Activated T-cell treated with anti-CD3 and anti-CD28 coated beads for 24 hours (primary cell): ENCODE data around the gene MPIG6B.
"Not testable (repeated sequence)": the region's sequence is repeated elsewhere in the genome, so short reads cannot be mapped to it uniquely, and the experiment has no call there.

ENCODE experiments used
- DNase-seq: peaks from one replicate; pipeline ENCODE4 v3.0.0-alpha.2; 2020; ENCODE audit warnings: low read depth

The MPIG6B gene

GRCh38 chr6:31700740-31701401, 22.3 kb upstream of the MPIG6B start:
- DNase-seq, result no peak

DNA sequence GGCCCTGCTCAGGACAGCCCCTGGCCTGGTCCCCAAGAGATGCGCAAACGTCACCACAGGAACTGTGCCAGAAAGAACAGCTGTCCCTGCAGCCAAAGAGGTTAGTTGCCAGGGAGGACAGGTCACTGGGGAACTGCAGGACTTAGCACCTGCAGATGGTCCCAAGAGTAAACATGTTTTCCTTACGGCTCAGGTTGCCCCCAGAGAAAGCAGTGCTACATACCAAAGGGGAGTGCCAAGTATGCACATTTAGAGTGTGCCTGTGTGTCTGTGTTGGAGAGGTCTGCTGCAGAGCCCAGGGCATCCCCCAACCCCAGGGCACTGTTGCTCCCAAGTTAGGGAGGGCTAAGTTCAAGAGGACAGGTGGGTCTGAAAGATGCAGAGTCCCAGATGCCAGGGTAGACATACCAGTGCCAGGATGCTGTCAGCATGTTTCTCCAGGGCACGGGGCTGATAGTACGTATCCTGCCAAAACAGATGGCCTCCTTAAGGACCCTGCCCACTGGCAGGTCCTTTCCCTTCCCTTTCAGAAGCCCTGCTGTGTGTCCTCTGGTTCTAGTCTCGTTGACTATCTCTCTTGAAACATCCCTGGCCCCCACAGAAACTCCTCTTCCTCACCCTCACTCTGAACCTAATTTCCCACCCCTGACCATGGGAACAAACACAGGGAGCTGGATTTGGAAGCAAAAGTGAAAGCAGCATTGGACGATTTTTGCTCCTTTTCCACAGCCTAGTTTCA, 21.3 kb upstream of the MPIG6B start:
- no peak for DNase-seq

DNA sequence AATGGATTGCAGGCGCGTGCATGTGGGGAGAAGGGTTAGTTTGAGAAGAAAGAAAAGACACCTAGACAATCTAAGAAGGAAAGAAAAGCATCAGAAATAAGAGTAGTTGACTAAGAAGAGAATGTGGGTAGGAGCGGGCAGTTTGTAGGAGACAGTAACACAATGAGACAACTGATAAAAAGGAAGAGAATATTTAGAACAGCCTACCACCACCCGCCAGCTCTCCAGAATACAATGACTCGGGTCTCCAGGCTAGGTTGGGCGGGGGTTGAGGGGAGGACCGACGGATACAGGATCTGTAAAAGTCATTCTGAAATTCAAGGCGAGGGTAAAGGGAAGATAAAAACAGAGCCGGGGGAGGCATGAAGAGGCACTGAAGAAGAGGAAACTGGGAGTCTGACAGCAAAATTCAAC, 20.8 kb upstream of the MPIG6B start:
- peak; percentile 18 for DNase-seq

GRCh38 chr6:31702819-31703716, 20.1 kb upstream of the MPIG6B start, which contains the start of gene ABHD16A:
ABHD16A (minus strand) TSS chr6:31703324; CDS start chr6:31703281, 43 bp downstream.
- peak; percentile 96 for DNase-seq

- no peak for DNase-seq
Measured at GRCh38 chr6:31705931-31706330, 17.2 kb upstream of the MPIG6B start.

DNA sequence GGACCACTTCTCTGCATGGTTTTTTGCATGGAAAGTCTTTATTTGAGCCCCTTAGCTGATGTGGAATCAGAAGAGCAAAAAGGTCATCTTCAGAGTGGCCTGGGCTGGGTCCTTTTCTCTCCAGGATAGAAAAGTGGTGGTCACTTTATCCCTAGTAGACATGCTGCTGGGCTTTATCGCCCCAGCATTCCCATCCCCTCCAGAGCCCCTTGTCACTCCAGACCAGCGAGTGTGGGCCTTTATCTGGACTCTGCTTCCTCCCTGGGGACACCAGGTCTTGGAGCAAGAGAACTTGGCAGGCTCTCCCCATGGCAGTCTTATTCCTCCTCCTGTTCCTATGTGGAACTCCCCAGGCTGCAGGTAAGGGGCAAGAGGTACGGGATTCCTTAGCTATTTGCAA, 16.6 kb upstream of the MPIG6B start, which contains the start of gene LY6G6F:
TSS of gene LY6G6F (plus strand) at position 268 of the 400 bp plus-strand sequence. CDS start at position 309, 41 bp downstream.
- DNase-seq, result no peak

- DNase-seq, result no peak
Measured at GRCh38 chr6:31707701-31708100, 15.5 kb upstream of the MPIG6B start.

GRCh38 chr6:31708224-31708623, 14.9 kb upstream of the MPIG6B start:
- no peak for DNase-seq

DNA sequence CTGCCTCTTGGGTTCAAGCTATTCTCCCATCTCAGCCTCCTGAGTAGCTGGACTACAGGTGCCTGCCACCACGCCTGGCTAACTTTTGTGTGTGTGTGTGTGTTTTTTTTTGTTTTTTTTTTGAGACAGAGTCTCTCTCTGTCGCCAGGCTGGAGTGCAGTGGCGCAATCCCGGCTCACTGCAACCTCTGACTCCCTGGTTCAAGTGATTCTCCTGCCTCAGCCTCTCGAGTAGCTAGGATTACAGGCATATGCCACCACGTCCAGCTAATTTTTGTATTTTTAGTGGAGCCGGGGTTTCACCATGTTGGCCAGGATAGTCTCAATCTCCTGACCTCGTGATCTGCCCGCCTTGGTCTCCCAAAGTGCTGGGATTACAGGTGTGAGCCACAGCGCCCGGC, 14.0 kb upstream of the MPIG6B start:
- DNase-seq, result not testable (repeated sequence)

DNA sequence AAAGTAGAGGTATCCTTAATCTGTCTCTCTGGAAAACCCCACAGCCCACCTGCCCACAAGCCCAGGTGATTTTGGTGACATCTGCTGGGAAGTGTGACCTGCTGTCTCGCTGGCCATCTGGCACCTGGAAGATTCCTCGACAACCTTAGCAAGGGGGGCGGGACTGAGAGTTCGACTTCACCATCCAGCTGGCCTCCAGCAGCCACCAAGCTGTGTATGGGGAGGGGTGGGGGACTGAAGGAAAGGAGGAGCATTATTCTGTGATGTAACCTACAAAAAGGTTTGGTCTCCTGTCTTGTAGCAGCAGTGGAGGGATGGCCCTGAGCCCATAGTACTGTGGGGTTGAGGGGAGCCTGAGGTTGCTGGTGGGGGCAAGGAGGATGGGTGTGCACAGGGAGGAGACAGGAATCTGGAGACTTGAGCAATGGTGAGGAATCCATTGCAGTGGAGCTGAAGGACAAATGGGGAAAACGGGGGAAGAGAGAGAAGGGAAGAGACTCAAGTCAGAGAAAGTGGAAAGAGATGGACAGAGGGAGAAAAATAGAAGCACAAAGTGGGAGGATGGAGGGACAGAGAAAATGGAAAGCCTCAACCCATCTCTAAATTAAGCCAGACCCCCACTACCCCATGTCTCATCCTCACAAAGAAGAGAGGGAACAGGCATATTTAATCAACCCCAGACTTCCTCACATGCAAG, 12.5 kb upstream of the MPIG6B start:
- no peak for DNase-seq

DNA sequence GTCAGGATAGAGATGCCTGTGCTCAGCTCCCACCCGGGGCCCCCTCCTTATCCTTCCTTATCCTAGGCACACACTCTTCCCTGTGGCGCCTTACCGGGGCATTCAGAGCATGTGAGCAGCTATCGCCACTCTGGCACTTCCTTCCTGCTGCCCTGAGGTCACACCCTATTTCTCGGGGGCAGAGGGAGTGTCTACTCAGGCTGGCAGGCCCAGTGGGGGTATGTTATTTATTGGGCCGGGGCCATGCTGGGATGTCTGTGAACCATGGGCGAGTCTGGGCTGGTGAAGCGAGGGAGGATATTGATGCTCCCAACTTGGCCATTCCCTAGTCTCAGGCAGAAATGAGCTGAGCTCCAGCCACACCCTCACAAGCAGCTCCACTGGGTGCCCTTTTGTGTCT, 11.9 kb upstream of the MPIG6B start:
- no peak for DNase-seq

DNA sequence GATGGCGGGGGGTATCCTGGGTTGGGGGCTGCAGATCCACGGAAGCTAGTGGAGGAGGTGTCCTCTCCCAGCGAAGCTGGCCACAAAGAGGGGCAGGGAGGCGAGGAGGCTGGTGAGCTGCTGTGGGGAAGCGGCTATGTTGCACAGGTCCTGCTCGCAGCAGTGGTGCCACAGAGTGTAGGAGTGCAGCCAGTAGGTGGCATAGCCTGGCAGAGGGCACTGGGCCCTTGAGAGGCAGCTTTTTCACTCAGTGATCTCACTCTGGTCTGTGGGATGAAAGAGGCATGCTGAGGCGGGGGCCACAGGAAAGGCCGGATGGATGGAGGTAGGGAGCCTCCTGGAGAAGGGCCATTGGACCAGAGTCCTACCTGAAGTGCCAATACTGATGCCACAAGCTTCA, 10.9 kb upstream of the MPIG6B start:
- DNase-seq, result no peak

GRCh38 chr6:31713465-31713864, 9.7 kb upstream of the MPIG6B start:
- no peak for DNase-seq

DNA sequence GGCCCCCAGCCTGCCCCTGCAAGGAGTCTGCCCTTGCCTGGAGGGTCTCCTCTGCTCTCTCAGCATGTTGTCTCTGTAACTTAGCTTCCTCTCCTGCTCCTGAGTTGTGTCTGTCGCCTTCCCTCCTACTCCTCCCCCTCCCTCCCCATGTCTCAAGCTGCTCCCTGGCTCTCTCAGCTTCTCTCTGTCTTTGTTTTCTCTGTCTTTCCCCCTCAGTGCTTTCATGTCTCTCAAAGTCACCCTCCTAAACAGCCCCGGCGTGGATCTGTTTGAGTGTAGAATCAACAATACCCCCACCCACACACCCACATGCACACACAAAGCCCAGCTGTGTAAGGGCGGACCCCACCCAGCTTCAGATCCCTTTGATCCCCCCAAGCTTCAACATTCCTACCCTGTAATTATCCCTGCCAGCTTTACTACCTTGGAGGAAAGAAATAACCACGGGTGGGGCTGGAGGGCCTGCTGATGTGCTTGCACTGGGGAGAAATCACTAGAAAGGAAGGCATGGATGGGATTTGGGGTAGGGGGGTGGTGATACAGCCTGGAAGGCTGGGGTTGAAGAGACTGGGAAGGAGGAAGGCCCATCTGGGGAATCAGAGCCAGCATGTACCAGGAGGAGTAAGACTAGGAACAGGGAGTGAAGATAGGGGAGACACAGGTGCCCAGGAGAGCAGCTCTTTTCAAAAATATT, 9.0 kb upstream of the MPIG6B start:
- DNase-seq, result no peak

DNA sequence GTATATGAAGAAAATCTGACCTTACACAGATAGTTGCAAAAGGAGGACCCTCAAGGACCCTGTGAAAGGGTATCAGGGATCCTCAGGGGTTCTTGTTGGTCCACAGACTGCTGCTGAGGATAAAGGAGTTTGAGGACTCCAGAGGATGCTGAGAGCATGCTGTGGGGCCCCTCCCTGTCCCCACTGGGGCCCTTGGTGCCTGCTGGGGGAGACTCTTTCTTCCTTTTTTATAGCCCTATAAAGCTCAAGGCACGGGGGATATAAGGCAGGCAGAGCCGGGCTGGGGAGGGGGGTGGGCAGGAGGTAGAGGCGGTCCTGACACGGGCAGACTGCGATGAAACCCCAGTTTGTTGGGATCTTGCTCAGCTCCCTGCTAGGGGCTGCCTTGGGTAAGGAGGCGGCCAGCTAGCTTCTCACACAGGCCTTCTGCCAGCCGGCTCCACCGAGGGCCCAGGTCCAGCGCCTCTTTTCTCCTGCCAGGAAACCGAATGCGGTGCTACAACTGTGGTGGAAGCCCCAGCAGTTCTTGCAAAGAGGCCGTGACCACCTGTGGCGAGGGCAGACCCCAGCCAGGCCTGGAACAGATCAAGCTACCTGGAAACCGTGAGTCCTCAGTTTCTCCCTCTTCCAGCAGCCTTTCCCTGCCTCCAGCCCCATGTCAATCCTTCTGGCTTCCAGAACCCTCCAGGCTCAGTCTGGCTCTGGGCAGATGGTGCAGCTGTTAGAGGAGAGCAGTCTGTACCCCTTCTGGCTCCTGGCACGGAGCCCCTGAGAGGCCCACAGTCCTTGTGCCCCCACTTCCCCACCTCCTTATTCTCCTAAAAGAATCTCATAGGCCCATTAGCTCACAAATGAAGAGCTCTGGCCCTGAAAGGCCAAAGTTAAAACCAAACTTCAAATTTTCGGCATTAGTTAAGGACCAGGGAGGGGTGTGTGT, 7.9 kb upstream of the MPIG6B start, which contains the start of gene LY6G6D:
TSS of gene LY6G6D (plus strand) at position 327 of the 937 bp plus-strand sequence. CDS start at position 335, 8 bp downstream.
- DNase-seq, result no peak

DNA sequence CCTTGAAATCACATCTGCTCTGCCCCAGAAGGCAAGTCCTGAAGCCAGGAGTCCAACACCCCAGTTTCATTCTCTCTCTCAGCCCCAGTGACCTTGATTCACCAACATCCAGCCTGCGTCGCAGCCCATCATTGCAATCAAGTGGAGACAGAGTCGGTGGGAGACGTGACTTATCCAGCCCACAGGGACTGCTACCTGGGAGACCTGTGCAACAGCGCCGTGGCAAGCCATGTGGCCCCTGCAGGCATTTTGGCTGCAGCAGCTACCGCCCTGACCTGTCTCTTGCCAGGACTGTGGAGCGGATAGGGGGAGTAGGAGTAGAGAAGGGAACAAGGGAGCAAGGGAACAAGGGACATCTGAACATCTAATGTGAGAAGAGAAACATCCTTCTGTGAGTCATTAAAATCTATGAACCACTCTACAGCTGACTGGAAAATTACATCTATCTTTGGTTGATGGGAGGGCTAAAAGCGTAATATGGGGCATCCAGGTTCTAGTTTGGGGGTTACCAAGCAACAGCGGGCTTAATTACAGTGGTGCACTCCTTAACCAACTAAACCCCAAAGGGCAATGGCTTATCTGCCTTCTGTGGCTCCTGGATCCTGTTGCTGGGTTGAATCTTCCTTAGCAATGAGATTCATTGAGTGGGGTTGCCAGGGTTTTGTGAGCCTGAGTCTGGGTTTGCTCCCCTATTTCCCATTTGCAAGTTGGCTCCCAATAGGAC, 5.5 kb upstream of the MPIG6B start:
- DNase-seq, result no peak

GRCh38 chr6:31718265-31718664, 4.9 kb upstream of the MPIG6B start:
- DNase-seq, result no peak

DNA sequence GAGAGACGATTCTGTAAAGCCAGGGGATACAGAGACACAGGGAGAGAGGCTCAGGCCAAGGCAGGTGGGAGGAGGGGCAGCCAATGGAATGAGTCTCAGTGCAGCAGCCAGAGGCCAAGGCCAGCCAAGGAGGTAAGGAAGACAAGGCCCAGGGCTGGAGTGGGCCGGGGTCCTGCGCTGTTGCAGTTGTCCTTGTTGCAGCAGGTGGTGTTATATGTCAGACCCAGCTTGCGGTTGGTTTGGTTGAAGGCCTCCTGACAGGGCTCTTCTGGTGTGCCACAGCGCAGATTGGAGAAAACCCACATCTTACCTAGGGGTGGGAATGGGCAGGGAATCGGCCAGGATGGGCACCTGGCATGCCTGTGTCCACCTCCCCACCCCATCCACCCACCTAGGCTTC, 4.2 kb upstream of the MPIG6B start:
- no peak for DNase-seq

DNA sequence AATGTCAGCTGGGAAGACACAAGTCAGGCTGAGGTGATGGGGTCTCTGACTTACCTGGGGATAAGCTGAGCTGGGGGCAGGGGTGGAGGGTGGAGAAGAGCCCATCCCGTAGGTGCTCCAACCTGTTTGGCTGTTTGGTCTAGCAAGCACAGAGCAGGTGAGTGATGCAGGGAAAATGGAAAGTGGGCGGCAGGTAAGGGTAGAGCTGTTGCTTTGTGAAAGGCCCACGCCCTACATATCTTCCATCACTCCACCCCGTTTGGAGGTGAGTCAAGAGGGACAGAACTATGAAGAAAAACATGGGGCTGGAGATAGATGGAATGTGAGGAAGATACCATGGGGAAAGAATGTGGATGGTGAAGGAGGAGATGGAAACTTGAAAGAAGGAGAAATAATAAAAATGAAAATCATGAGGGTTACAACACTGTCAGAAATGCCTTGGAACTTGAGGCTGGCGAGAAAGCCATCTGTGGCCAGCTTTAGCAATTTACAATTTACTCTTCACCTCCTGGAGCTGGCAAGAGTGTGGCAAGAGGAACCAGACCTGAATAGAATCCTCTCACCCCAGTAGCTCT, 2.9 kb upstream of the MPIG6B start:
- no peak for DNase-seq
